Ishikawa (cell line): ENCODE results near the gene BUD13.

Source experiments
- EP300 ChIP-seq: IDR thresholded peaks from 2 replicates; pipeline ENCODE4 v1.6.1; 2012; ENCODE audit warnings: borderline replicate concordance
- RAD21 ChIP-seq: IDR thresholded peaks from 2 replicates; pipeline ENCODE4 v1.6.1; 2012; ENCODE audit warnings: low read depth
- YY1 ChIP-seq: IDR thresholded peaks from 2 replicates; pipeline ENCODE4 v1.6.1; 2012; ENCODE audit warnings: low read depth
- ZBTB7A ChIP-seq: IDR thresholded peaks from 2 replicates; pipeline ENCODE4 v1.6.1; 2012; ENCODE audit warnings: low read depth
- TF ChIP-seq, protein P1 (sequence below): IDR thresholded peaks from 2 replicates; pipeline ENCODE4 v1.6.1; 2012
- TF ChIP-seq, protein P2 (sequence below): IDR thresholded peaks from 2 replicates; pipeline ENCODE4 v1.6.1; 2012; ENCODE audit warnings: low read depth, mild to moderate bottlenecking

DNA sequence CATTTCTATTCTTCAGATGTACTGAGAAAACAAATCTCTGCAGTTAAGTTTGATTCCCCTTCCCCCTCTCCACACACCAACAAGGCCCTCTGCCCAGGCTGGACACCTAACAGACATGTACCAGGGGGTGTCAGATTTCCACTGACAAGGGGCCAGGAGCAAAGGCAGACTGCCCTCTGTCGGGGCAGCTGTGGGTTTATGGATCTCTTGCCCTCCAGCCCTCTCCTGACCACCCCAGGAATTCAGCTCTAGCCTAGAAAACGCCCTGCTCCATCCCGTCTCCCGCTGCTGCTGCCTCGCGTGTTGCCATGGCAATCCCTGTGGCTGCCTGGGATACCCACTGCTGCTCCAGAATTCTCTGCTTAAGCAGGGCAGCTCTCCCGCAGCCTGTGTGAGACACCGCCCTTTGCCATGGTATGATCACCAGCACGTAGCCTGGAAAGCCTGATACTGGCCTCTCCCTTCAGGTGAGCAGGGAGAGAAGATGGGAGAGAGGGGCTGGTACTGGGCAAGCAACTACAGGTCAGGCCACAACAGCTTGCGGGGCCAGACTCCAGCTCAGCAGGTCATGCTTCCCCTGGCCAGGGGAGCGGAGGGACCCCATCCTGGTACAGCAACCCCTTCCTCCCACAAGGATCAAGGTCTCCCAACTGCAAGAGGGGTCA lies 41.6 kb downstream of the BUD13 start:
- TF ChIP-seq, protein P1, sequence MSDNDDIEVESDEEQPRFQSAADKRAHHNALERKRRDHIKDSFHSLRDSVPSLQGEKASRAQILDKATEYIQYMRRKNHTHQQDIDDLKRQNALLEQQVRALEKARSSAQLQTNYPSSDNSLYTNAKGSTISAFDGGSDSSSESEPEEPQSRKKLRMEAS, result no peak
- TF ChIP-seq EP300, result no peak
- no peak for TF ChIP-seq RAD21
- TF ChIP-seq YY1, result no peak
- no peak for TF ChIP-seq ZBTB7A
- TF ChIP-seq, protein P2, sequence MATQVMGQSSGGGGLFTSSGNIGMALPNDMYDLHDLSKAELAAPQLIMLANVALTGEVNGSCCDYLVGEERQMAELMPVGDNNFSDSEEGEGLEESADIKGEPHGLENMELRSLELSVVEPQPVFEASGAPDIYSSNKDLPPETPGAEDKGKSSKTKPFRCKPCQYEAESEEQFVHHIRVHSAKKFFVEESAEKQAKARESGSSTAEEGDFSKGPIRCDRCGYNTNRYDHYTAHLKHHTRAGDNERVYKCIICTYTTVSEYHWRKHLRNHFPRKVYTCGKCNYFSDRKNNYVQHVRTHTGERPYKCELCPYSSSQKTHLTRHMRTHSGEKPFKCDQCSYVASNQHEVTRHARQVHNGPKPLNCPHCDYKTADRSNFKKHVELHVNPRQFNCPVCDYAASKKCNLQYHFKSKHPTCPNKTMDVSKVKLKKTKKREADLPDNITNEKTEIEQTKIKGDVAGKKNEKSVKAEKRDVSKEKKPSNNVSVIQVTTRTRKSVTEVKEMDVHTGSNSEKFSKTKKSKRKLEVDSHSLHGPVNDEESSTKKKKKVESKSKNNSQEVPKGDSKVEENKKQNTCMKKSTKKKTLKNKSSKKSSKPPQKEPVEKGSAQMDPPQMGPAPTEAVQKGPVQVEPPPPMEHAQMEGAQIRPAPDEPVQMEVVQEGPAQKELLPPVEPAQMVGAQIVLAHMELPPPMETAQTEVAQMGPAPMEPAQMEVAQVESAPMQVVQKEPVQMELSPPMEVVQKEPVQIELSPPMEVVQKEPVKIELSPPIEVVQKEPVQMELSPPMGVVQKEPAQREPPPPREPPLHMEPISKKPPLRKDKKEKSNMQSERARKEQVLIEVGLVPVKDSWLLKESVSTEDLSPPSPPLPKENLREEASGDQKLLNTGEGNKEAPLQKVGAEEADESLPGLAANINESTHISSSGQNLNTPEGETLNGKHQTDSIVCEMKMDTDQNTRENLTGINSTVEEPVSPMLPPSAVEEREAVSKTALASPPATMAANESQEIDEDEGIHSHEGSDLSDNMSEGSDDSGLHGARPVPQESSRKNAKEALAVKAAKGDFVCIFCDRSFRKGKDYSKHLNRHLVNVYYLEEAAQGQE, result no peak
